CD1c-positive myeloid dendritic cell (primary cell): ENCODE data around the gene SMIM7.

ENCODE experiments used
- DNase-seq: peaks from one replicate; pipeline ENCODE4 v3.0.0-alpha.2; 2016; ENCODE audit errors: extremely low spot score

Gene SMIM7

GRCh38 chr19:16621165-16621800 is 38.7 kb downstream of the SMIM7 start:
- no peak for DNase-seq

GRCh38 chr19:16620584-16620983 is 39.4 kb downstream of the SMIM7 start:
- DNase-seq, result no peak

DNA sequence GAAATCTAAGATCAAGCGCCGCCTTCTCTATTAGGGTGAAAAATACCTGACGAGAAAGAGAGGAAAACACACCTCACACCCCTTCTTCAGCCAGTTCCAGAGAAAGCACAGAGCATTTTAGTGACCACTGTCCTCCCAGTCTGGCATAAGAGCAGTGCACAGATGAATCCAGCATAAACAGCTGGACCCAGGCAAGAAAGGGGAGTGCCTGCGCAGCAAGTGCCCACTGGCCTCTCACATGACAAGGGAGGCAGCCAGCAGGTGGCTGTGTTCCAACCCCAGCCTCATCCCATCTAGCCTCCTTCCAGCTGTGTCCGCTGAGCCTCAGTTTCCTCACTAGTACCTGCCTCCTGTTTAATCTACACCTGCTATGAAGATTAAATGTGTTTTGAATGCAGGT is 39.9 kb downstream of the SMIM7 start:
- no peak for DNase-seq

DNA sequence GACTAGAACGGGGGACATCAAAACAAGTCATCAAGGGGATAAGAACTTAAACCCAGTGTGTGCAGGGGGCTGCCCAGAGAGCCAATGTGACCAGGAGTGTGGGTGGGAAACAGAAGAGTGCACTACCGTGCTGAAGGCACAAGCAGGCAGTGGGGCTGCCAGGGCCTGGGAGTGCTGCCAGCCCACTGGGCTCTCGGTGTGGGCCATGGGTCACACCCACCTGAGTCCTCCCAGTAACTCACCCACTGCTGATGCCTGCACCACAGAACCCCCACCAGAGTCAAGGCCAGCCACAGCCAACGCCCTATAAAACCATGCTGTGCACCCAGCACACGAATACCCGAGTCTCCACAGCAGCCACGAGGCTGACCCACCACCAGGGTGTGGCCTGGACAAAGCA is 40.5 kb downstream of the SMIM7 start:
- DNase-seq, result no peak

- no peak for DNase-seq
Observed at GRCh38 chr19:16618248-16618647, 41.7 kb downstream of the SMIM7 start.

- peak; percentile 41 for DNase-seq
Observed at GRCh38 chr19:16615808-16616207, 44.1 kb downstream of the SMIM7 start.

GRCh38 chr19:16614941-16615340 is 45.0 kb downstream of the SMIM7 start:
- no peak for DNase-seq

DNA sequence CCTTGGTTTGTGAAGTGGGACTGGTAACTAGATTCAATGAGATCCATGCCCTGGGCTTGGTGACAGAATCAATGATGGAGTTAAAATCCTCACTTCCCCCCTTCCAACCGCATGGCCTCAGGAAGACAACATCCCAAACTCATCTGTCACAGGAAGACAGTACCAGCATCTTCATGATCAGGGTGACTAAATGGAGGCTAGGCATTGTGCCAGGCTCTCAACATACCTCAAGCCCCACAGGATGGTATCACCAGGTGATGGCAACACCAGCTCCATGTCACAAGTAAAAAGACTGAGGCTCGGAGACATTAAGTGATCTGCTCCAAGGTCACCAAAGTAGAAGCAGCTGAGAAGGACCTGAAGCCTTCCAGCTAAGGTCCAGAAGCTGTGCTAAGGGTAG is 46.1 kb downstream of the SMIM7 start:
- no peak for DNase-seq

DNA sequence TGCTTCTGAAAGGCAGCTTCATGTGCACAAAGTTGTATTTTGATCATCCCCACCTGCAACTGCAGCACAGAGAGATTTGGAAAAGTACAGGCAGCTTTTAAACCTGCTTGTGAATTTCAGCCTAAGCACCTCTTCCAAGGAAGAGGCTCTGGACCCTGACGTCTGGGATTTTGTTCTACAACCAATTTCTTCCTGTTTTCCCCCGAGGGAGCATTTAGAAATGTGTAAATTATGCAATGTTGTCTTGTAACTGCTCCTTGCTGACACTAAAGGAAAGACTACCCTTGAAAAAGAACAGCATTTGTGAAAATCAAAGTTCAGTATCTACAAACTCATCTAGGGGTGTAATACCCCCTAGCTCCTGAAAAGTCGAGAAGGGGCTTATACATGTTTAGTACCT is 47.3 kb downstream of the SMIM7 start:
- DNase-seq, result peak; percentile 47

GRCh38 chr19:16611121-16611520 is 48.8 kb downstream of the SMIM7 start:
- DNase-seq, result no peak

DNA sequence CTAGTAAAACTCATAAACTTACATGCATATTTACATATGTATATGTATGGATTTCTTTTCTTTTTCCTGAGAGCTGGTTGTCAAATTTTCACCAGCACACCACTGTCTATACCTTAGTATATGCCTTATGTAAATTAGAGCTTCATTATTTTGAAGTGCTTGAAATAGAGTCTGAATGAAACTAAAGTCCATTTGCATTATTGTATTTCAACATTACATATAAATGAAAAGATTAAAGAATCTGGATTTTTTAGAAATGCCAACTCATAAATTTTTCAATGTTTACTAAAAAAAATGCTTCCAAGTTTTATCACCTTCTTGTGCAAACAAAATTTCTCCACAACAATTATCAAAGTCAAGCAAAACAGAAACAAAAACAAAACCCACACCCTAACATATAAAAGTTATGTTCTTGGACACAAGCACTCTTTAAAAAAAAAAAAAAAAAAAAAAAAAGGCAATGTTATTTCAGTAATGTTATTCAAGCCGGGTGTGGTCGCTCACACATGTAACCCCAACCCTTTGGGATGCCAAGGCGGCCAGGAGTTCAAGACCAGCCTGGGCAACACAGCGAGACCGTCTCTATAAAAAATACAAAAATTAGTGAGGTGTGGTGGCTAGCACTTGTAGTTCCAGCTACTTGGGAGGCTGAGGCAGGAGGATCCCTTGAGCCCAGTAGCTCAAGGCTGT is 50.3 kb downstream of the SMIM7 start:
- no peak for DNase-seq

- DNase-seq, result peak; percentile 67
Observed at GRCh38 chr19:16608290-16608739, 51.6 kb downstream of the SMIM7 start.

DNA sequence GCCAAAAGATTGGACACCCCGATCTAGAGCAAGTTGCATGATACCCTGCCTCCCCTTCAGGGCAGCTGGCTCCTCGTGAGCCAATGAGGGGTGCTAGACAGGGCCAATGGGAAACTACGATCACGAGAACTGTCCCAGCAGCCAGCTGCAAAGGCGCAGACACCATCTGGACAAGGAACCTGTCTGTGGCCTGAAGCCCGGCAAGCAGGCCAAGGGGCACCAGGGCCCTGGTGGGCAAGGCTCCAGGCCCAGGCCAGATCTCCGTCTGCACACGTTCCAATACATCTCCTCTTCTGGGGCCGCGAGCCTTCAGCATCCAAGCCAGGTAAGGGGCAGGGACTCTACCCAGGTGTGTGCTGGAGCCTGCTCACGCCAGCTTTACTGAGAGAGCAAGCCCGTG is 52.1 kb downstream of the SMIM7 start:
- DNase-seq, result no peak

DNA sequence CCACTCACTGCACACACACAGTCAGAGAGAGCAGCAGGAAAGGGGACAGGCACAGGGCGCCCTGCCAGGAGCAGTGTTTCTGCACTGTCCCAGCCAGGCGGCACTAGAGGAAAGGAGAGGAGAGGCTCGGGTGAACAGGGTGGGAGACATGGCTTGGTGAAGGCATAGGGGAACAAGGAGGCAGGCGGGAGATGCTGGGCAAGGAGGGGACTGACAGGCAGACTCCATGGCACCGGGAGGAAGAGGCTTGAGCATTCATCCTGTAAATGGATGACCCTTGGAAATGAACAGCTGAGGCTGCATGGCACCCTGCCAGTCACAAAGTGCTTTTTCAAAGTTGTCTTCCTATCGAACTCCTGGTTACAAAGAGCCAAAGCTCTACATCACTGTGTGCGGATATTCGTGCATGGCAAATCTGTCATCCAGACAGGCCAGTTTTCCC is 54.4 kb downstream of the SMIM7 start:
- no peak for DNase-seq

DNA sequence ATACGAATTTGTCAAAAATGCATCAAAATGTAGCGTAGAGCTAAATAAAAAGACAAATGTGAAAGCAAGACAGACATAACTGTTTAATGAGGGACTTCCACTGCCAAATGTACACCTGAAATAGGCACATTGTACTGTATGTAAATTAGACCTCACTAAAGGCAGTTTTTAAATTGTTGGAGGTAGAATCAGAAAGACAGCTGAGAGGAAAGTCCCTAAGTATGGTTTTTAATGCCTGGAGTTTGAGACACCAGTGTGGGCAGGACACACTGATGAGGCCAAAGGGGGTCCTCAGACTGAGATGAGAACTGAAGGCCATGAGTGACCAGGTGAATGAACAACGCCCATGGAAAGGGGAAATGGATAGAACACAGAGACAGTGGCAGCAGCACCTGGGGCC is 54.8 kb downstream of the SMIM7 start:
- DNase-seq, result no peak

GRCh38 chr19:16604615-16605014 is 55.3 kb downstream of the SMIM7 start:
- DNase-seq, result no peak

DNA sequence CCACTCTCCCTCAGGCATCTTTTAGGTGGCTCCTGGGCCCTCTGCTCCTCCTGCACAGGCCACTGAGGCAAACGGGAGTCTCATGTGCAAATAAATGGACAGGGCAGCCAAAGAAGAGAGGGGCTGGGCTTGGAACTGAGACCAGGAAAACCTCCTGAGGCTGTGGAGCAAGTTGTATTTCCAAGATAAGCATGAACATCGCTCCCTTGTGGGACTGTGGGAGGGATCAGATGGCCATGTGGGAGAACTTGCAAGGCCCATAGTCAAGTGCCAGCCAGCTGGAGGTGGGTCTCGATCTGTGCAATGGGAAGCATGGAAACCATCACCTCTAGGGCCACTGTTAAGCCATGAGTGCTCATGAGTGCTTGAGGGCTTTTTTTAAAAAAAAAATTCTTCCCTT is 56.9 kb downstream of the SMIM7 start:
- DNase-seq, result no peak

DNA sequence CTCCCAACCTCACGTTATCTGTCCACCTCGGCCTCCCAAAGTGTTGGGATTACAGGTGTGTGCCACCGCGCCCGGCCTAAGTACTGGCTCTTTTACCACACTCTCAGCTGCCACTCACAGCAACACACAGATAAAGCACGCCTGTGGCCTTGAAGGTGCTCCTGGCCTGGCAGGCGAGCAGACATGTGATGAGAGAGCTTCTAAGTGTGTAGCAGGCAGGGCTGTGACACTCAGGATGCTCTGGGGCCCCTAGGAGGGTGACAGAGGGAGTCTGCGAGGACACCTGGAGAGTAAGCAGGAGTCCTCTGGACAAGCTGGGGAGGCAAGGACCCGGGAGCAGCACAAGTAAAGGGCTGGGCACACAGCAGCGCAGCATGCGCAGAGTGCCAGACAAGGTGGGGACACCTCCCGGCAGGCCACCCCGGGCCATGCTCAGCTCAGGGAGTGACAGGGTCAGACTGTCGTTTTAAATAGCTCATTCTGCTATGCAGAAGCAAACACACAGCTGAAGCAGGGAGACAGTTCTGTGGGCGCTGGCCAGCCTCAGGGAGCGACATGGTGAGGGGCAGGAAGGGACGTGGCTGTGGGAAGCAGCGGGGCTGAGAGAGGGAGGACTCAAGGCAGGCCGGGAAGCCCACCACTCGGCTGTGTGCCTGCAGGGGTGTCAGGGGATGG is 58.4 kb downstream of the SMIM7 start:
- no peak for DNase-seq

GRCh38 chr19:16600824-16601223 is 59.1 kb downstream of the SMIM7 start:
- DNase-seq, result no peak

- DNase-seq, result no peak
Observed at GRCh38 chr19:16599655-16600346, 60.1 kb downstream of the SMIM7 start.

- no peak for DNase-seq
Observed at GRCh38 chr19:16598848-16599247, 61.1 kb downstream of the SMIM7 start.

DNA sequence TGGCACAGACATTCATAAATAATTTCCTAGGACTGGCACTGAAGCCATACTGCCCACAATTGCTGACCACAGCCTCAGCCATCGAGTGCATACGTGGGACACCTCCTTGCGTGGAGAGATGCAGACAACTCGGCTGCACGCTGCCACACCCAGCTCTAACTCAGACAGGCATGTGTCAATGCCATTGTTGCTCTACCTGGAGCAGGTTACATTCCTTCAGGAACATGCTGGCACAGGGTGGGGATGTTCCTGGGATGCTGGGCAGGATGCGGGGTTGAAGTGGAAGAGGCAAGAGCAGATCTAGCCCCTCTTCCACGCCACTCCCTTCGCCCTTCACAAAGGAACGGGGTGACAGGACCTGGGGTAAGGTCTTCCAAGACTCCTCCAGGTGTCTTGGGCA is 63.5 kb downstream of the SMIM7 start:
- no peak for DNase-seq
